Ecto neural progenitor cell (in vitro differentiated cells): Measurements from ENCODE around the gene CCDC92B.

Experiments
- DNase-seq: peaks from one replicate; pipeline ENCODE4 v3.0.0-alpha.2; 2018; ENCODE audit warnings: low spot score

The CCDC92B gene

GRCh38 chr17:2778489-2778888, 29.0 kb upstream of the CCDC92B start:
- no peak for DNase-seq

- DNase-seq, result peak; percentile 69
Measured at GRCh38 chr17:2777242-2777867, 27.9 kb upstream of the CCDC92B start.

GRCh38 chr17:2776589-2777241, 27.3 kb upstream of the CCDC92B start:
- peak; percentile 87 for DNase-seq

GRCh38 chr17:2775206-2775605, 25.8 kb upstream of the CCDC92B start:
- no peak for DNase-seq

GRCh38 chr17:2770129-2770528, 20.7 kb upstream of the CCDC92B start:
- DNase-seq, result peak; percentile 46

- DNase-seq, result no peak
Measured at GRCh38 chr17:2758870-2759269, 9.4 kb upstream of the CCDC92B start.

GRCh38 chr17:2755891-2756724, 6.7 kb upstream of the CCDC92B start:
- DNase-seq, result peak; percentile 84

GRCh38 chr17:2751491-2751890, 2.0 kb upstream of the CCDC92B start:
- DNase-seq, result no peak

- DNase-seq, result no peak
Measured at GRCh38 chr17:2750721-2751120, 1.3 kb upstream of the CCDC92B start.

GRCh38 chr17:2749784-2750181, 331 bp upstream of the CCDC92B start:
- DNase-seq, result peak; percentile 95

GRCh38 chr17:2745317-2746037, 4.0 kb downstream of the CCDC92B start:
- no peak for DNase-seq

- DNase-seq, result no peak
Measured at GRCh38 chr17:2737693-2738092, 11.8 kb downstream of the CCDC92B start.

- no peak for DNase-seq
Measured at GRCh38 chr17:2736956-2737355, 12.5 kb downstream of the CCDC92B start.

GRCh38 chr17:2735896-2736295, 13.6 kb downstream of the CCDC92B start:
- DNase-seq, result no peak

- no peak for DNase-seq
Measured at GRCh38 chr17:2734939-2735338, 14.5 kb downstream of the CCDC92B start.

GRCh38 chr17:2731807-2732206, 17.6 kb downstream of the CCDC92B start:
- no peak for DNase-seq

GRCh38 chr17:2730764-2731353, 18.6 kb downstream of the CCDC92B start:
- no peak for DNase-seq

- peak; percentile 86 for DNase-seq
Measured at GRCh38 chr17:2724784-2725164, 24.7 kb downstream of the CCDC92B start.

- DNase-seq, result peak; percentile 80
Measured at GRCh38 chr17:2723997-2724783, 25.3 kb downstream of the CCDC92B start.

GRCh38 chr17:2723505-2723996, 25.9 kb downstream of the CCDC92B start:
- peak; percentile 72 for DNase-seq

GRCh38 chr17:2722611-2723010, 26.8 kb downstream of the CCDC92B start:
- DNase-seq, result no peak
